Neuronal stem cell (in vitro differentiated cells): Measurements from ENCODE around the gene FOXF2.
A peak's percentile ranks its signal among the peaks of the same experiment; 100 is the strongest.

Experiments
- DNase-seq: peaks from one replicate; pipeline ENCODE4 v3.0.0-alpha.2; 2013; ENCODE audit warnings: low spot score
- H2AFZ ChIP-seq: one replicate; pipeline ENCODE4 v1.6.1; 2013; ENCODE audit warnings: mild to moderate bottlenecking, low read length, inconsistent platforms
- H2AK5ac ChIP-seq: 2 replicates; pipeline ENCODE4 v1.6.1; 2013; ENCODE audit warnings: low read depth, mild to moderate bottlenecking, inconsistent platforms, low read length, moderate library complexity, mixed read lengths
- H2BK120ac ChIP-seq: 2 replicates; pipeline ENCODE4 v1.6.1; 2013; ENCODE audit warnings: low read depth, mild to moderate bottlenecking, inconsistent platforms, low read length, moderate library complexity, mixed read lengths
- H2BK12ac ChIP-seq: one replicate; pipeline ENCODE4 v1.6.1; 2013; ENCODE audit warnings: low read length, inconsistent platforms
- H2BK15ac ChIP-seq: 2 replicates; pipeline ENCODE4 v1.6.1; 2013; ENCODE audit warnings: mild to moderate bottlenecking, low read length, inconsistent platforms, mixed read lengths
- H2BK5ac ChIP-seq: one replicate; pipeline ENCODE4 v1.6.1; 2013; ENCODE audit warnings: inconsistent platforms, mild to moderate bottlenecking, low read length, moderate library complexity
- H3K14ac ChIP-seq: one replicate; pipeline ENCODE4 v1.6.1; 2013; ENCODE audit warnings: low read length, inconsistent platforms
- H3K18ac ChIP-seq: 2 replicates; pipeline ENCODE4 v1.6.1; 2013; ENCODE audit warnings: low read length, inconsistent platforms
- H3K23ac ChIP-seq: 2 replicates; pipeline ENCODE4 v1.6.1; 2013; ENCODE audit warnings: low read depth, mild to moderate bottlenecking, mixed read lengths, low read length, inconsistent platforms; ENCODE audit not compliant: poor library complexity
- H3K27ac ChIP-seq: replicated peaks from 3 replicates; pipeline ENCODE4 v1.5.1; 2013; ENCODE audit warnings: low read length, inconsistent platforms
- H3K27me3 ChIP-seq, 3 experiments: 2 replicates each; pipeline ENCODE4 v1.6.1; 2013; ENCODE audit warnings: low read length in 3 of 3, mild to moderate bottlenecking in 2 of 3, inconsistent platforms in 1 of 3, low read depth in 1 of 3, mixed read lengths in 1 of 3, moderate library complexity in 1 of 3; ENCODE audit not compliant: control insufficient read depth in 3 of 3, insufficient read depth in 3 of 3
- H3K36me3 ChIP-seq, 2 donors: replicated peaks in 1 of 2; 2 replicates each; pipeline ENCODE4 v1.6.1; 2013; ENCODE audit warnings: low read length in 2 of 2; ENCODE audit not compliant: control insufficient read depth in 2 of 2, insufficient read depth in 2 of 2
- H3K4ac ChIP-seq: 2 replicates; pipeline ENCODE4 v1.6.1; 2013; ENCODE audit warnings: inconsistent platforms, mild to moderate bottlenecking, low read length, moderate library complexity
- H3K4me1 ChIP-seq, 2 donors: 1 replicate in 1 of 2; 2 replicates in 1 of 2; pipeline ENCODE4 v1.6.1; 2013; ENCODE audit warnings: low read length in 2 of 2, low read depth in 1 of 2; ENCODE audit not compliant: control insufficient read depth in 2 of 2, insufficient read depth in 1 of 2
- H3K4me2 ChIP-seq: one replicate; pipeline ENCODE4 v1.6.1; 2013; ENCODE audit warnings: mild to moderate bottlenecking, low read length, inconsistent platforms; ENCODE audit not compliant: insufficient read depth, poor library complexity, severe bottlenecking
- H3K4me3 ChIP-seq, 2 donors: 2 replicates each; pipeline ENCODE4 v1.5.1; 2013; ENCODE audit warnings: low read length in 2 of 2, mild to moderate bottlenecking in 2 of 2, inconsistent platforms in 1 of 2, moderate library complexity in 1 of 2
- H3K79me1 ChIP-seq: one replicate; pipeline ENCODE4 v1.6.1; 2013; ENCODE audit warnings: low read depth, mild to moderate bottlenecking, inconsistent platforms, low read length, moderate library complexity
- H3K9ac ChIP-seq: one replicate; pipeline ENCODE4 v1.6.1; 2013; ENCODE audit warnings: mild to moderate bottlenecking, low read depth, low read length, inconsistent platforms; ENCODE audit not compliant: poor library complexity
- H3K9me3 ChIP-seq, 2 donors: replicated peaks in 1 of 2; 2 replicates each; pipeline versions ENCODE3 to v1.6.1; 2013; ENCODE audit warnings: low read length in 2 of 2, mild to moderate bottlenecking in 2 of 2, inconsistent platforms in 1 of 2, low read depth in 1 of 2, mixed read lengths in 1 of 2, moderate library complexity in 1 of 2; ENCODE audit not compliant: control insufficient read depth in 2 of 2, insufficient read depth in 1 of 2
- H4K8ac ChIP-seq: one replicate; pipeline ENCODE4 v1.6.1; 2013; ENCODE audit warnings: low read depth, mild to moderate bottlenecking, inconsistent platforms, low read length, moderate library complexity
- H4K91ac ChIP-seq: one replicate; pipeline ENCODE4 v1.6.1; 2013; ENCODE audit warnings: low read length, low read depth, mild to moderate bottlenecking, inconsistent platforms; ENCODE audit not compliant: poor library complexity
- WGBS, 2 donors: extraction: QIAGEN DNeasy Blood & Tissue Kit; methylation state at CpG; one replicate each; pipeline ENCODE4 v1.1.7; 2013; ENCODE audit warnings: missing lambda C conversion rate in 2 of 2, mixed read lengths in 1 of 2; ENCODE audit not compliant: insufficient read length in 2 of 2, insufficient replicate concordance in 1 of 2; ENCODE audit errors: extremely low coverage in 2 of 2; 5-methylcytosine and 5-hydroxymethylcytosine counted together

Gene FOXF2

DNA sequence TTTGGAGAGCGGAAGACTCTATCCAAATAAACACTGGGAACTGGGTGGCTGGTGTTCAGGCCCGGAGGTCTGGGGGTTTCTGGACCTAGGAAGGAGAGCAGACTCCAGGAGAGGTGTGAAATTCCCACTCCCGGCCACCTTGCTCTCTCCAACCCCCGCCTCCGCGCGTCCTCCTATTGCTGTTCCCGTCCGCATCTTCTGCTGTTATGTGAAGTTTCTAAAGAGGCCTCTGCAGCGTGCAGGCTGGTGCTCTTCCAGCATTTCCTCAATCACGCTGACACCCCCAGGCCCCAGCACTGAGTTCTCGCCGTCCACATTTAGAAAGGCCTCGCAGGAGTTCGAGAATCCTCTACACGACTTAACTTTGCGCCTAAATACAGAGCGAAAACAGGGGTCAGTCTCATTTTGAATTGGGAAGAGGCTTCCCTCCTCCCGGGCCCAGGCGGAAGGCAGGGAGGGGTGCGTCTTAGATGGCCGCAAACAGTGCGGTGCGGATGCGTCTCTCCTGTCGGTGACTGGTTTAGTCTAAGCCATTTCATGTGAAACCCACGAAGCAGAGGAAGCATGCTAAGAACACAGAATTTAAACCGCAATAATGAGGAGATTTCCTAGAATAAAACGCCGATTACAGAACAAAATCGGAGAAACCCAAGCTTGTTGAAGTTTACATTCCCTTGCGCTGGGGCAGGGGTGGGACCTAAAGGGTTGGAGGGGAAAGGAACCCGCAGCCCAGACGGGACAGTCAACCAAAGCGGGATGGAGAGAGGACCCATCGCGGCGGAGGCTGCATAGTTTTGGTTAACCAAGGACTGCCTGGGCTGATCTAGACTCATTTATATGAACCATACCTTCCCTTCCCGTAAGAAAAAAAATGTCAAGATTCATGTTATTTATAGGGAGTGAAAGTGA, 4.0 kb upstream of the FOXF2 start:
- Histone ChIP-seq H3K23ac (no peak overlapping the region), H3K9me3 (peaks cover 0 to 12% of the 10 kb centered on the region in 2 donors), H2BK5ac (no peak overlapping the region), H3K27me3 (peaks cover 76 to 97% (median 89%) of the 10 kb centered on the region in 3 experiments), H2AK5ac (no peak overlapping the region), H3K4me3 (no peak overlapping the region), H3K4me2 (no peak overlapping the region), H3K27ac (no peak overlapping the region), H3K14ac (no peak overlapping the region), H4K8ac (no peak overlapping the region), H2BK12ac (no peak overlapping the region), H3K4ac (no peak overlapping the region), H3K4me1 (peaks cover 6 to 8% of the 10 kb centered on the region in 2 donors), H2AFZ (no peak overlapping the region), H3K18ac (no peak overlapping the region), H3K36me3 (no peaks in the 10 kb centered on the region), H2BK120ac (no peak overlapping the region), H3K9ac (no peak overlapping the region), H4K91ac (no peak overlapping the region), H2BK15ac (no peak overlapping the region), H3K79me1 (no peaks in the 10 kb centered on the region)
- no CpG with 5 or more reads among the region's 39 CpGs for WGBS, 2 donors
- DNase-seq: peak; percentile 20

DNA sequence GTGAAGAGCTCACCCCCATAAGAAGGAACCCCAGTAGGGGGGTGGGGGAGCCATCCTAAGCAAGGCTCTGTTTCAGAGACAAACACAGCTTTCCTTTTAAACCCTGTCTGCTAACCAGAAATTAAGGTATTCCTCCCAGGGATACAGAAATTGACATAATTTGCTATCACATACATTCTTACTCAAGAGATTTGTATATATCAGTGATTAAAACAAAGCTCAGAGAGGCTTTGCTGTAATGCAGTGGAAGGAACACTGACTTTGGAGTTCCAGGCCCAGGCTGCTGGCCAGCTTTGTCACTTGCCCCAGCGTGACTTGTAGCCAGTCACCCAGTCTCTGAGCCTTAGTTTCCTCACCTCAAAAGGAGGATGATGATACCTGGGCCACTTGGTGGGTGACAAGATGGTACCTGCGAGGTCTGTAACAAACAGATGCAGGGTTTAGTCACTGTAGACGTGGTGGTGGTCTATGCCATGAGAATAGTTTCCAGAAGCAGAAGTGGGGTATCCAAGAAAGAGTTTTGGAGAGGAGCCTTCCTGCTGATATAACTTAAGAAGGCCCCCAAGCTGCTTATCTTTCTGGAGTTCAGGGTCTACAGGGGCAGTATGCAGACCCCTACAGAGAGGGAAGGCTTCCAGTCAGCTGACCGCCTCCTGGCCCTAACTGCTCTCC, 3.2 kb upstream of the FOXF2 start:
- Histone ChIP-seq H2BK120ac (no peak overlapping the region), H2AFZ (no peak overlapping the region), H4K91ac (no peak overlapping the region), H3K4me3 (no peak overlapping the region), H2AK5ac (no peak overlapping the region), H3K14ac (no peak overlapping the region), H3K27ac (no peak overlapping the region), H4K8ac (no peak overlapping the region), H3K4me1 (peaks cover 8 to 9% of the 10 kb centered on the region in 2 donors), H2BK12ac (no peak overlapping the region), H3K4ac (no peak overlapping the region), H3K23ac (no peak overlapping the region), H2BK5ac (no peak overlapping the region), H3K18ac (no peak overlapping the region), H3K9ac (no peak overlapping the region), H3K36me3 (no peaks in the 10 kb centered on the region), H2BK15ac (no peak overlapping the region), H3K27me3 (peaks cover 76 to 97% (median 89%) of the 10 kb centered on the region in 3 experiments), H3K79me1 (no peaks in the 10 kb centered on the region), H3K9me3 (peaks cover 0 to 4% of the 10 kb centered on the region in 2 donors), H3K4me2 (no peak overlapping the region)
- no CpG with 5 or more reads among the region's 4 CpGs for WGBS, 2 donors
- no peak for DNase-seq

DNA sequence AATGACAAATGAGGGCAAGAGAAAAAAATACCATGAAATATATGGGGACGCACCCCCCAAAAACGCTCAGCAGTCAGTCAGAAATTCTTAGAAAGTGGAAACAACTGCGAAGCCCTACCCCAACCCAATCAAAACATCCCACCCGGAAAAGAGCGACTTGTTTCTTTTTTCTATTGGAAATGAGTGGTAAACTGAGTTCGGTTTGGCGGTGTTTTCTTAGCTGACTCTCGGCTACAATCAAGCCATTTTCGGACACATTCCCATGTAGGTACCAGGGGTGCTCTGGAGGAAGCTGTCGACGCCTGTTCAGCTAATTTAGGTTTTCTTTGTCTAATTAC, 1.9 kb upstream of the FOXF2 start:
- no peak overlapping the region for H3K4me2 ChIP-seq
- H3K4me1 ChIP-seq: peaks cover 8 to 12% of the 10 kb centered on the region in 2 donors
- no peaks in the 10 kb centered on the region for H3K36me3 ChIP-seq
- H3K4ac ChIP-seq: no peak overlapping the region
- H2BK5ac ChIP-seq: no peak overlapping the region
- no peak for DNase-seq
- H2BK15ac ChIP-seq: no peak overlapping the region
- H3K14ac ChIP-seq: no peak overlapping the region
- no peak overlapping the region for H2AFZ ChIP-seq
- H3K9ac ChIP-seq: no peak overlapping the region
- H3K18ac ChIP-seq: no peak overlapping the region
- H3K27me3 ChIP-seq: peaks cover 79 to 98% (median 92%) of the 10 kb centered on the region in 3 experiments
- no peak overlapping the region for H3K4me3 ChIP-seq
- no peak overlapping the region for H3K27ac ChIP-seq
- no peak overlapping the region for H2BK120ac ChIP-seq
- H4K91ac ChIP-seq: no peak overlapping the region
- WGBS, 2 donors: no CpG with 5 or more reads among the region's 11 CpGs
- H3K79me1 ChIP-seq: no peaks in the 10 kb centered on the region
- no peak overlapping the region for H2BK12ac ChIP-seq
- no peak overlapping the region for H4K8ac ChIP-seq
- peaks cover 0 to 3% of the 10 kb centered on the region in 2 donors for H3K9me3 ChIP-seq
- no peak overlapping the region for H2AK5ac ChIP-seq
- H3K23ac ChIP-seq: no peak overlapping the region
